ENCODE results near the gene COL6A1.
A peak's percentile ranks its signal among the peaks of the same experiment; 100 is the strongest.

Gene COL6A1

DNA sequence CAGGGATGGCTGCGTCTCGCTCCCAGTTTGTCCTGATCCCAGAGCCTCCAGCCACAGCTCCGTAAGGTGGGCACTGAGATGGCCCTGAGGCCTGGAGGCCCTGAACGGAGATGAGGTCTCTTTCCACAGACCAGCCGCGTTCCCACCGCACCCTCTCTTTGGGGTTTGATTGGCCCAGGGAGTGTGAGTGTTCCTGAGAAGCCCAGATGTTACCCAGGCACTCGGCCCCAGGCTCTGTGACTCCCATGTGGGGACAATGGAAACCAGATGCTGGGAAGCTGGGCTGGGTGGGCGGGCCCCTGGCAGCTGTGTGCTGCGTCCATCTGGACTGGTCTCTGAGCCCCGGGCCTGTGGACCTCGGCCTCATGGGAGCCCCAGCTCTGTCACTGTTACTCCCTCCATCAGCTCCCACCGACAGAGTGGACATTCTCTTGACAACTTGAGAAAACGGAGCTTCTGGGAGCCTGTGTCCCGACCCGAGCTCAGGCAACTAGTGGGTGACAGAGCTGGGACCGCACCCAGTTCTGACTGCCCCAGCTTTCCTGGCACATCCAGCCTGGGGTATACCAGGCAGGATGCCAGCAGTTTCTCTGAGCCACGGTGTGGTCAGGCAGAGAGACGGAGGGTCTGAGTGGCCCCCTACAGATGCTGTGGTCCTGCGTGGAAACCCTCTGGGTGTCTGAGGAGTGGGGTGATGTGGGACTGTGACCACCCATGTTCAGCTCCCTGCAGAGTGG lies 9.8 kb upstream of the COL6A1 start:
- Histone ChIP-seq H3K4me1 (peaks cover 8 to 51% (median 48%) of the 10 kb centered on the region in 4 donors), H3K27me3 (no peaks in the 10 kb centered on the region), H3K4me3 (peak overlapping the region; percentile 48 to 59), H3K27ac (peak overlapping the region; percentile 93 to 95), H3K9me3 (no peaks in the 10 kb centered on the region), H3K36me3 (no peaks in the 10 kb centered on the region)
- DNase-seq: peak; percentile 68 to 77
- TF ChIP-seq, protein P1, sequence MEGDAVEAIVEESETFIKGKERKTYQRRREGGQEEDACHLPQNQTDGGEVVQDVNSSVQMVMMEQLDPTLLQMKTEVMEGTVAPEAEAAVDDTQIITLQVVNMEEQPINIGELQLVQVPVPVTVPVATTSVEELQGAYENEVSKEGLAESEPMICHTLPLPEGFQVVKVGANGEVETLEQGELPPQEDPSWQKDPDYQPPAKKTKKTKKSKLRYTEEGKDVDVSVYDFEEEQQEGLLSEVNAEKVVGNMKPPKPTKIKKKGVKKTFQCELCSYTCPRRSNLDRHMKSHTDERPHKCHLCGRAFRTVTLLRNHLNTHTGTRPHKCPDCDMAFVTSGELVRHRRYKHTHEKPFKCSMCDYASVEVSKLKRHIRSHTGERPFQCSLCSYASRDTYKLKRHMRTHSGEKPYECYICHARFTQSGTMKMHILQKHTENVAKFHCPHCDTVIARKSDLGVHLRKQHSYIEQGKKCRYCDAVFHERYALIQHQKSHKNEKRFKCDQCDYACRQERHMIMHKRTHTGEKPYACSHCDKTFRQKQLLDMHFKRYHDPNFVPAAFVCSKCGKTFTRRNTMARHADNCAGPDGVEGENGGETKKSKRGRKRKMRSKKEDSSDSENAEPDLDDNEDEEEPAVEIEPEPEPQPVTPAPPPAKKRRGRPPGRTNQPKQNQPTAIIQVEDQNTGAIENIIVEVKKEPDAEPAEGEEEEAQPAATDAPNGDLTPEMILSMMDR (IDR thresholded peaks at IDR 0.05): no peak
- intact Hi-C loops (cut with DNase I; ENCODE audit: low total_unique reads): loop anchor here (2.0 to 5.0 kb wide), 2 partner anchors 125 to 256 kb away; partner anchors contain the start of gene LSS

DNA sequence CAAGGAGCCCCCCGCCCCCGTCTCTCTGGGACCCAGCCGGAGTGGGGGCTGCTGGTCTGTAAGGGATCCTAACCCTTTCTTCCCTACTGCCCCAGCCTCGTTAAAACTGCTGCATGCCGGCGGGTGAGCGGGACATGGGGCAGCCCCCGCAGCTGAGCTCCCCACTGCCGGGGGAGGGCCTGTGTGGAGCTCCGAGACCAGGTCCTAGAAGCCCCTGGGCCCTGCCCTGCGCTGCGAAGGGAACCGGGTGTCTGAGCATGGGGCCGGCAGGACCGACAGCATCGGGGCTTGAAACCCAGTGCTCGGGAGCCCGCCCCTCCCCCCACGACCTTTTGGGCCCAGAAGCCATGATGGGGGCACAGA lies 9.2 kb upstream of the COL6A1 start:
- Histone ChIP-seq H3K9me3 (no peaks in the 10 kb centered on the region), H3K4me3 (peak overlapping the region; percentile 48 to 59), H3K4me1 (peaks cover 8 to 53% (median 50%) of the 10 kb centered on the region in 4 donors), H3K27ac (peak overlapping the region; percentile 93 to 95), H3K27me3 (no peaks in the 10 kb centered on the region), H3K36me3 (no peaks in the 10 kb centered on the region)
- peak; percentile 38 to 75 for DNase-seq
- intact Hi-C loops (cut with DNase I; ENCODE audit: low total_unique reads): loop anchor here (2.0 to 5.0 kb wide), 2 partner anchors 124 to 255 kb away; partner anchors contain the start of gene LSS
- TF ChIP-seq, protein P1 (IDR thresholded peaks at IDR 0.05): no peak

DNA sequence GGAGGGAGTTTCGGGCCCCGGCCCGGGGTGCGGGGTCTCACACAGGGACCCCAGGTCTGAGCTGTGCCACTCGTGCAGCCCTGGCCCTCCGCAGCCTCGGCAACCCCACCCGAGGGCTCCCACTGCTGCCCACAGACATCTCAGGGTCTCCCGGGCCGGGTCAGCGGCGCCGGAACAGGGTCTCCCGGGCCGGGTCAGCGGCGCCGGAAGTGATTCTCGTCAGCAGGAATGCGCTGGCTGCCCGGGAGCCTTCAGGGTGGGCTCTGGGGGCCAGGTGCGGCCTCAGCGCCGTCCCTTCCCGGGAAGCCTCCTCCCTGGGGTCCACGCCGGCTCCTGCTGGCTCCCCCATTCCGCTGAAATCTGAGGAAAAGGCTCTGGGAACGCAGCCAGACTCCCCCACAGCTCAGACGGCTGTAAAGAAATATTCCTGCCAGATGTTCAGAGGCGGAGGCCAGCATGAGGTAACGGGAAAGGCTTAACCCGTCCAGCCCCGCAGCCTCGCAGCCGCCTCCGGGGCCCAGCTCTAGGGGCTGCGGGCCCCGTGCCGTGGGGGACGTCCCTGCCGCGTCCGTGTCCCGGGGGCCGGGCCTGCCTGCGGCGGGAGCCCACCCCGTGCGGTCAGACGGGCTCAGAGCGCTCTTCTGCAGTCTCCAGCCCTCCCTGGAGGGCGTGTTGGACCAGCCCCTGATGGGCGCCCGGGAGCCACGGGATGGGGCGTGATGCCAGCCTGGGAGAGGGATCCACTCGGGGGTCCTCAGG lies 8.7 kb upstream of the COL6A1 start:
- TF ChIP-seq, protein P1 (IDR thresholded peaks at IDR 0.05): no peak
- Histone ChIP-seq H3K4me1 (peaks cover 8 to 59% (median 52%) of the 10 kb centered on the region in 4 donors), H3K4me3 (peak overlapping the region; percentile 48 to 59), H3K27me3 (no peaks in the 10 kb centered on the region), H3K36me3 (no peaks in the 10 kb centered on the region), H3K9me3 (no peaks in the 10 kb centered on the region), H3K27ac (peak overlapping the region; percentile 93 to 95)
- intact Hi-C loops (cut with DNase I; ENCODE audit: low total_unique reads): loop anchor here (2.0 to 5.0 kb wide), 2 partner anchors 124 to 254 kb away; partner anchors contain the start of gene LSS
- peak; percentile 57 to 82 for DNase-seq

DNA sequence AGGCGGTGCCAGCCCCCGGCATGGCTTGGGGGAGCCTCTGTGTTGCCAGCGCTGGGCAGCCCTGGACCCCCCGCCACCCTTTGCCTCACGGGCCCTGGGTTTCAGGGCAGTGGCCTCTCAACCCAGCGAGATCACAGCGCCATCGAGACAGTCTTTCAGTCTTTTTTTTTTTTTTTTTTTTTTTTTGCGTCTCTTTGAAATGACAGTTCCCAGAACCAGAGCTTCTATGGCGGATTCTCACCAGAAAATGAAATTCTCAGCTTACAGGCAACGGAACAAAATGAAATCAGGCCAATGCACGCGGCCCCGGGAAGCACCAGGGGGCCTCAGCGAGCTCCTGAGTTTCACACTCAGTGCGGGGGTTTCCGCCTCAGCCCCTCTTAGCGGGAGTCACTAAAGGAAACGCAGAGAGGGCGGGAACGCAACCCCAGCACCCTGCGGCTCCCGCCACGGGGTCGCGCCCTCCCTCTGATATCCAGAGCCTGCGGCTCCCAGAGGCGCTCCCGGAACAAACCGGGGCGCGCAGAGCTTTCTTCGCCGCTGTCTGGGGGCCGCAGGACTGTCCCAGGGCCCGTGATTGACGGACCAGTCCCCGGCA lies 8.0 kb upstream of the COL6A1 start:
- intact Hi-C loops (cut with DNase I; ENCODE audit: low total_unique reads): loop anchor here (2.0 to 5.0 kb wide), 2 partner anchors 123 to 254 kb away; partner anchors contain the start of gene LSS
- Histone ChIP-seq H3K4me3 (peak overlapping the region; percentile 48 to 59), H3K27ac (peak overlapping the region; percentile 93 to 95), H3K36me3 (no peaks in the 10 kb centered on the region), H3K9me3 (no peaks in the 10 kb centered on the region), H3K4me1 (peaks cover 8 to 65% (median 57%) of the 10 kb centered on the region in 4 donors), H3K27me3 (no peaks in the 10 kb centered on the region)
- DNase-seq: peak; percentile 84 to 91
- TF ChIP-seq, protein P1 (IDR thresholded peaks at IDR 0.05): peak; percentile 72 to 75

All from tibial artery (tissue), 4 donors.